NB4 (cell line): ENCODE measurements around the gene RAB7A.

ENCODE experiments used
- CTCF ChIP-seq: IDR thresholded peaks from one replicate; pipeline ENCODE4 v1.5.1; 2012; ENCODE audit warnings: low read depth, low read length
- POLR2A ChIP-seq: IDR thresholded peaks from 2 replicates; pipeline ENCODE4 v1.6.1; 2011; ENCODE audit warnings: mild to moderate bottlenecking; ENCODE audit not compliant: insufficient read length; ENCODE audit errors: extremely low read depth

DNA sequence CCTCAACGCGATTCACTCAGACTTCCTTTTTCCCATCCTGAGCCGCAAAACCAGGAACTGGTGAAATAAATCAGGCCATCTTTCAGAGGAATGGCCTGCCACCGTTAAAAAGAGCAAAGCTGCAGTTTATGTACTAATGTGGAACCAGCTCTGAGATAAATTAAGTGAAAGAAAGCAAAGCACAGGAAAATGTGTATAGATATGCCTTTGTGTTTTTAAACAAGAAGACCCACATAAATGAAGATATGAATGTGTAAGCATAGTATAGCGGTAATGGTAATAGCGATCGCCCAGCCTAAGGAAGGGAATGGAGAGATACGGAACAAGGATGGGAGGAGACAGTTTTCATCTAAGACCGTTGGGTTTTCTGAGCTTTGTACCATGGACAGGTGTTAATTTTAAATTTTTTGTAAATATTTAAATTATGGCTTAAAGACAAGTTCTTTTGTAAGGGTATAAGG is 44.6 kb upstream of the RAB7A start:
- TF ChIP-seq CTCF (no peak), POLR2A (no peak)
